Activated CD4-positive, alpha-beta T cell treated with anti-CD3 and anti-CD28 coated beads, Interleukin-2, Interleukin-6, amounts not matched to agents 100 ng/mL and 50 ng/mL, durations not matched to agents 16 hours and 8 hours (primary cell): ENCODE measurements around the gene GANC.
A peak's percentile ranks its signal among the peaks of the same experiment; 100 is the strongest.
"Not testable (repeated sequence)": the region's sequence is repeated elsewhere in the genome, so short reads cannot be mapped to it uniquely, and the experiment has no call there.

ENCODE experiments used
- DNase-seq: peaks from one replicate; pipeline ENCODE4 v3.0.0-alpha.2; 2020

GANC gene, protein sequence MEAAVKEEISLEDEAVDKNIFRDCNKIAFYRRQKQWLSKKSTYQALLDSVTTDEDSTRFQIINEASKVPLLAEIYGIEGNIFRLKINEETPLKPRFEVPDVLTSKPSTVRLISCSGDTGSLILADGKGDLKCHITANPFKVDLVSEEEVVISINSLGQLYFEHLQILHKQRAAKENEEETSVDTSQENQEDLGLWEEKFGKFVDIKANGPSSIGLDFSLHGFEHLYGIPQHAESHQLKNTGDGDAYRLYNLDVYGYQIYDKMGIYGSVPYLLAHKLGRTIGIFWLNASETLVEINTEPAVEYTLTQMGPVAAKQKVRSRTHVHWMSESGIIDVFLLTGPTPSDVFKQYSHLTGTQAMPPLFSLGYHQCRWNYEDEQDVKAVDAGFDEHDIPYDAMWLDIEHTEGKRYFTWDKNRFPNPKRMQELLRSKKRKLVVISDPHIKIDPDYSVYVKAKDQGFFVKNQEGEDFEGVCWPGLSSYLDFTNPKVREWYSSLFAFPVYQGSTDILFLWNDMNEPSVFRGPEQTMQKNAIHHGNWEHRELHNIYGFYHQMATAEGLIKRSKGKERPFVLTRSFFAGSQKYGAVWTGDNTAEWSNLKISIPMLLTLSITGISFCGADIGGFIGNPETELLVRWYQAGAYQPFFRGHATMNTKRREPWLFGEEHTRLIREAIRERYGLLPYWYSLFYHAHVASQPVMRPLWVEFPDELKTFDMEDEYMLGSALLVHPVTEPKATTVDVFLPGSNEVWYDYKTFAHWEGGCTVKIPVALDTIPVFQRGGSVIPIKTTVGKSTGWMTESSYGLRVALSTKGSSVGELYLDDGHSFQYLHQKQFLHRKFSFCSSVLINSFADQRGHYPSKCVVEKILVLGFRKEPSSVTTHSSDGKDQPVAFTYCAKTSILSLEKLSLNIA (N-terminal part only)

DNA sequence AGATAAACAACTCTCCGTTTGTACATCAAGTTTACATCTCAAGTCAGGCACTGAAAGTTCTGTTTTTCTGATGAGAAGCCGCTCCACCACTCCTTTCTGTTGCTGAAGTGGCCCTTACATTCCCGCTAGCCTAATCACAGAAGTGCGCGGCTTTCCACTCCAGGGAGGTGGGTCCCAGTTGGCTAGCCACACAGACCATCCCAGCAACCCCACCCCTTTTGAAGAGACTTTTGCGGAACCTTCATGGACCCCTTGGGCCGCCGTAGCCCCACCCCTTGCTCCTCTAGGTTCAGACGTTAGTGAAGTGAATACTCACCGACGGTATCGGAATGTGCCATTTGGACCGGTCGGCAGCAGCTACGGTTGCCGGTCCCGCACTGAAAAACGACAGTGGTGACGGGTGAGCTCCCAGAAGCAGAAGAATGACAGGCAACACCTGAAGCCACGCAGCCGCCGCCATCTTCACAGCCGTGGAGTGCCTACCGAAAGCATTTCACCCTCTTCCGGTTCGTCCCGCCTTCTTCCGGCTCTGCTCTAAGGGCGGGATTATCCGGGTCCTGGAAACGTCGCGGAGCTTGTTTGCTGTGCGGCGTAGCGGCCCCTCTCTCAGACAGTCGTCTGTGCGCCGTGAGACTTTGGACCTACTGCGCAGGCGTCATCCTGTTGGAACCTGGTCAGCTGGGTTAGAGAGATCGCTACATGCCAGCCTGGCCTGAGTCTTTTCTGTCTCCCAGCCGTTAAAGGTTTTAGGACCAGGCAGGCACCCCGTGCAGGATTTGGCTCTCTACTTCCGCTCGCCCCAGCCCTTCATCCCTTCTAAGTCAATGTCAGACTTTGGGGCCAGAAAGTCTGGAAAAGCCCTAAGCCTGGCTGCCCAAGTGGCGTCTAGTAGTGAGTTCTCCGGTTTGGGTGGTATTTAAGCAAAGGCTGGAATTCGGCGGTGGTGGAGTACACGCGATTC is at the start of gene GANC, which contains the start of gene TMEM87A:
Gene GANC, plus strand, starts transcription at position 263 of the 961 bp plus-strand sequence. CDS start 1,281 bp downstream, outside the sequence.
Gene TMEM87A, minus strand, starts transcription at position 495 of the 961 bp plus-strand sequence. Its CDS starts 35 bp downstream, at position 460.
- DNase-seq, result peak; percentile 98

DNA sequence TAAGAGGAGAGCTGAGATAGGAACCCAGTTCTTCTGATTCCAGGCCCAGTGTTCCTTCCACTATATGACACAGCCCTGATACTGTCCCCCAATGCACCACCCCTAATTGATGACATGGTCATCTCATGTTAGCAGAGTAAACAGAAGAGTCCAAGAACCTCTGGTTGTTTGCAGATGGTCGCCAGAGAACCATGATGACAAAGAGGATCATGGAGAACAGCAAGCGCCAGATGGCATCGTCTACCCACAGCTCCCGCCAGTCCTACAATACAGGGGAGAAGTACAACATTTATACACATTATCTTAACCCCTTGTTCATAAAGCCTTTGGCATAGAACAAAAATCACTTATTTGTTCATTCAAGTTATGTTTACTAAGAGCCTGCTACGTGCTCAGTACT is 46.4 kb upstream of the GANC start:
- no peak for DNase-seq

DNA sequence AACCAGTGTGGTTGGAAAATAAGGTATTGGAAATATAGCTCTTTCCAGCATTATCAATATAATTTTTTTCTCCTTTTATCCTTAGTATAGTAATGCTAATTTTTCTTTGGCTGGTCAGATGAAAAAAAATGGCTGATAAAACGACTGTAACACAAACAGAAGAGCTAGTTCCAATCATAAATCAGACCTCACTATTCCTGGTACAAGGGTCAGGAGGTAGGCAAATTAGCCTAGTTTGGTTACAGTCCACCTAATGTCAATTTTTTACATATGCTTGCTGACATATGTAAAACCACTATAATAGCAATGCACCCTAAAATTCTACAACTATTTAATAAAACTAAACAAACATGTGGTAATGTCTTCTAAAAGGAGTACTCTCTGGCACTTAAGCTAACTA is 45.0 kb upstream of the GANC start:
- DNase-seq, result no peak

DNA sequence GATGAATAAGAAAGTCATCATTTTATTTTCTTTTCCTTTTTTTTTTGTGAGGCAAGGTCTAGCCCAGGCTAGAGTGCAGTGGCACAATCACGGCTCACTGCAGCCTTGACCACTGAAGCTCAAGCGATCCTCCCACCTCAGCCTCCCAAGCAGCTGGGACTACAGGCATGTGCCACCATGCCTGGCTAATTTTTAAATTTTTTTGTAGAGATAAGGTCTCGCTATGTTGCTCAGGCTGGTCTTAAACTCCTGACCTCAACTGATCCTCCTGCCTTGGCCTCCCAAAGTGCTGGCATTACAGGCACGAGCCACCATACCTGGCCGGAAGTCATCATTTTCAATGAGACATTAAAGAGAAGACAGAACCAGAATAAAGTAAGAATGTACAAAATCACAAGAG is 44.0 kb upstream of the GANC start:
- DNase-seq, result not testable (repeated sequence)

DNA sequence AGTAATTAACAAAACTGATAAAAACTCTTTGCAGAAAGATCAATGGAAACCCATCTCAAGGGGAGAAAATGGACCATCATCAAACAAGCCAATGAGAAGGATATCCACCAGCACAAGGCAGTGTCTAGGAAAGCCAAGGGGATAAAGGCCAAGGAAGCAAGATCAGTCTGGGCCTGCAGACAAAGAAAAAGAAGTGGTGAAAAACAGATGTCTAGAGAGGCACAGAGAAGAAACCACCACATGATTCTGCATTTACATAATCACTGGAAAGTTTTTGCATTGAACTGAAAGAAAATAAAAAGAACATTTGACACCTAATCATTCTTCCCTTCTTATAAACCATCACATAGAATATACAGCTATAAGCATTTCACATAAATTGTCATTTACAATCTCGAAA is 41.9 kb upstream of the GANC start:
- DNase-seq, result no peak

DNA sequence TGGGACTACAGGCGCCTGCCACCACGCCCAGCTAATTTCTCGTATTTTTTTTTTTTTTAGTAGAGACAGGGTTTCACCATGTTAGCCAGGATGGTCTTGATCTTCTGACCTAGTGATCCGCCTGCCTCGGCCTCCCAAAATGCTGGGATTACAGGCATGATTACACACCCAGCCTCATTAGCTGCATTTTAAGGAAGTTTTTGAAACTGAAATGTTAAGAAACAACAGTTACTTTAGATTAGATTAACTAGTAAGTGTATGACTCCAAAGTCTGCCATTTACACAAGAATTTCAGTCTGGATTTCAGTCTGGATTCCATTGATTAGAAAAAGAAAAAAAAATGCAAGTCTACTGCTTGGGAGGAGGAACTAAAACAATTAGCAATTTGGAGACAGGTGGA is 40.4 kb upstream of the GANC start:
- DNase-seq, result no peak

DNA sequence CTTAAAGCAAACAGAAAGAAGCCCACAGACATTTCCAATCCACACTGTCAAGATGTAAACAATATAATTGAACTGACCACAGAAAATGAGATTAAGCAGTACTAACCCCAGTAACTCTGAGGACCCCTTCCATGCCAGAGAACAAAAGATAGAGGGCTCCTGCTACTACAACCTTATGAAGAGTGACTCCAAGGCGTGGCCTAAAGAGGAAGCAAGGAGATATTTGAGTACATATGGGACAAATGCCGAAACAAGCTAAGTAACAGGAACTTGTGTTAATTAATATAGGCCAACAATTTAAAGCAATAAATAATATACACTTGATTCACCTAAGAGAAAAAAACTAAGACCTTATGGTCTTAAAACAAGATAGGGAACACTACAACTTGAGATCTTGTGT is 39.9 kb upstream of the GANC start:
- DNase-seq, result no peak

DNA sequence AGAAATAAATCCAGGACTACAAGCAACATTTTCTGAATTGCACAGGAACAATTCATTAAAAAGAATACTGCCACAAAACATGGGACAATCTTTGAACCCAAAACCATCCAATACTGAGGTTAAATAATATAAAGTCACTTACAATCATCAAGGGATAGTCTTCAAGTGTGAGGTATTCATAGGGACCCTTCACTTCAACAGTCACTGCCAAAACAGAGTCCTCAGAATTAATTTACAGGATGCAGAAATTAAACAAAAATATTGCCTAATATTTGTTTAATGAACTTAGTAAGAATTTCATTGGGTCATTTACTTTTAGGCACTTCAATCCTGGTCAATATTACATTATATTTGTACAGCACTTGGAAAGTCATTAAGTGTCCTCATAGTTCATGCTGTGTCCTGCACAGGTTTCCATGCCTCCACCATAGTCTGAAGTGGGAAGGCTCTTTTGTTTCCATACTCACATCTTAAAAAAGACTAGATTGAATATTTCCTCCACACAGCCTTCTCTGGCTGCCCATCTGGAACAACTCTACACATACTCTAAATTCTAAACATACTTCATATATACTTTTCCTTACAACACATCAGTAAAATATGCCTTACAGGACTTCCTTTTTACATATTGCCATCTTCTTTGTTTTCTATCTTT is 33.3 kb upstream of the GANC start:
- no peak for DNase-seq

DNA sequence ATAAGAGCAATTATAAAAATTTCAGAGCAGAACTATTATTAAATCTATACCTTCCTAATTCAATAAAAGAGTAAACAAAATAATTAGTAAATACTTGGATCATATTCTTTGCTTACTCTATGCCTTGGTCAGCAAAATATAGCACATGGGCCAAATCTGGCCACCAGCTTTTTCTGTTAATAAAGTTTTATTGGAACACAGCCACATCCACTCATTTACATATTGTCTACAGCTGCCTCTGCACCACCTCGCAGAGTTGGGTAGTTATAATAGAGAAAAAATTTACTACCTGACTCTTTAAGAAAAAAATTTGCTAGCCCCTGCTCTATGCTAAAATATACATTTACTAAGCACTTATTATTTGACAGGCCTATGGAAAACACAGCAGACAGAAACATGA is 32.2 kb upstream of the GANC start:
- DNase-seq, result no peak

DNA sequence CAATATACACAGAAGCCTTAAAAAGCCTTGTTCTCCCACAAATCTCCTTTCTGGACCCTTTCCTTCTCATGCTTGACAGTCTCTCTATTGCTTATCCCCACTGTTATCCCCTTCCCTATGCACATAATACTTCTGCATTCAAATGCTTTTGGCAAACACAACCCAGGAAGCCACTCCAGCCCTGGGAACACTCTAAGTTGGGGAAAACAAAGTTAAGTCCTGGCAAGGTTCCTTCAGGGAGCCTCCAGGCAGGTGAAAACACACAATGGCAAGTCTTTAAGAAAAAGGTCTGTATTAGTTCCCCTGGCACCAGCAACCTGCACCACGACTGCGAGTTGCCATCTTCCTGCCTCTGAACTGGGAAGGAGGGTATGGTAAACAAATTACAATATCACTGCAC is 19.7 kb upstream of the GANC start:
- no peak for DNase-seq

DNA sequence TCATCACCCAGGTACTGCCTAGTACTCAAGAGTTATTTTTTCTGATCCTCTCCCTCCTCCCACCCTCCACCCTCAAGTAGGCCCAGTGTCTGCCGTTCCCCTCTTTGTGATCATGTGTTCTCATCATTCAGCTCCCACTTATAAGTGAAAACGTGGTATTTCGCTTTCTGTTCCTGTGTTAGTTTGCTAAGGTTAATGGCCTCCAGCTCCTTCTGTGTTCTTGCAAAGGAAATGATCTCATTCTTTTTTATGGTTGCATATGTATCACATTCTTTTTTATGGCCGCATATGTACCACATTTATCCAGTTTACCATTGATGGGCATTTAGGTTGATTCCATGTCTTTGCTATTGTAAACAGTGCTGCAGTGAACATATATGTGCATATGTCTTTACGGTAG is 8.2 kb upstream of the GANC start:
- DNase-seq, result no peak

DNA sequence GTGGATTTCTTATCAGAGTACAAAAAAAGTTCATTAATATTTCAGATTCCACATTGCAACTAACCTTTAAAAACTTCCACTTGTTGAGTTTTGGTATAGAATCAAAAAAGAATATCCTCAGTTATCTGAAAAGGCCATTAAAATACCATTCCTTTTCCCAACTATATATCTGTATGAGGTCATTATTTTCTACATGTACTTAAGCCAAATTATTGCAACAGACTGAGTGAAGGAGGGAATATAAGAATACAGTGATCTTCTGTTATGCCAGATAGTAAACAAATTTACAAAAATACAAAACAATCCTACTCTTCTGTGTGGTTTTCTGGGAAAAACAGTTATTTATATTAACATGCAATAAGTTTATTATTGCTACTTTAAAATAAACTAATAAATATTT is 5.7 kb upstream of the GANC start:
- no peak for DNase-seq

DNA sequence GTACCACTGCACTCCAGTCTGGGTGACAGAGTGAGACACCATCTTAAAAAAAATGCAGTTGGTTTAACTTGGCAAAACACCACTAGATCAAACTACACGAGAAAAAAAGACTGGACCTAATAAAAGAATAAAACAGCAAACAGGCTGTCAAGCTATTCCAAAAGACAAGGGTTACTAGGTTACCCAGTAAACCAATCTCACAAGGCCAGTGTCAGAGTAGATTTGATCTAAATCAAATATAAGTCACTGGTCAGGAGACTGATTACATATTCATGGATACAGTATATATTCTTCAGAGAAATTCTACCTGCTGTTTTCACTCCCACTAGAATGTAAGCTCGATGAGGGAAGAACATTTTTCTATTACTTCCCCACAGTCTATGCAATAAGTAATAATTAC is 2.5 kb upstream of the GANC start:
- DNase-seq, result no peak

DNA sequence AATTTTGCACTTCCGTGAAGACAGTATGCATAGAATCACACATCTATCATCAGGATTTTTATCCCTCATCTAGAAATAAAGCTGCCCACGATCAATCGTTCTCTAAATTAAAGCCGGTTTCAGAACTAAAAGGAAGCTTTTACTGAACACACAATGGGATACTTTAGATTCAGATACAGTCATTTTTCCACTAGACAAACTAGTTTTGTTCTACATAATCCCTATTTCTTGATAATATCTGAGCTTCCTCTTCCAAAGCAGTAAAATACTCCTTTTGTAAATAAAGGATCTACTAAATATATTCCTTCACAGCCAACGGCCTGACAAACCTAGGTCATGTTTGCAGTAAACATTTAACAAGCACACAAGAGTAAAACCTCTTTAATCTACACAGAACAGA is 2.0 kb upstream of the GANC start:
- no peak for DNase-seq

DNA sequence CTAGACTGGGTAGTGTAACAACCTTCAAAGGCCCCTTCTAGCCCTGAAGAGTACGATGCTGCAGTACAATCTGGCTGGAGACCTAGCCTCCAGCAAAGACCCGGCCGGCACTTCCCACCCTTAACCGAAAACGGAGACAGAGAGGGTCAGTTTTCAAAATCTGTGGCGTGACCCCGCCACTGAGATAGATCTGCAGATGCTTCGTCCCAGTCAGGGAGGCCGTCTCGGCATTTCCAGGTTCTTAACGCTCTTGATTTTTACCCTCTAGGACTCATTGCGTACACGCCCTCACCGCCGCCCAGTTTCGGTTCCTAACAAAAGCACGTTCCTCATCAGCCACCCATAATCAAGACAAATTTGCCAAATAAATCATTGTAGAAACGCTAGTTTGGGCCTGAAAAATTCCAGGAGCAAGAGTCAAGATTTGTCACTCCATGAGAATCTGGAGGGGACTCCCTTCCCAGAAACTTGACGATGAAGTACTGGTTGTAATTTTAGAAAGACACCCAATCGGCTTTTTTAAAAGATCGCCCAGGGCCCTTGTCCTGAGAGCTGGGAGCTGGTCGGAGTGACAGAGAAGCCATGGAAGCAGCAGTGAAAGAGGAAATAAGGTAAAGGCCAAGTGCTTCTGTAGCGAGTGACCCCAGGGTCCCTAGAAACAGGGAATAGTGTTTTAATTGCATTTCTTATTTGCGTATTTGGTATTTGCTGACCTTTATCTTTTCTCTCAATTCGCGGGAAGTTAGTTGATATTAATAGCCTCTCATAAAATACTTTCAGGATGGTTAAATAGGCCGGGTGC is 1.1 kb downstream of the GANC start:
- peak; percentile 68 for DNase-seq

DNA sequence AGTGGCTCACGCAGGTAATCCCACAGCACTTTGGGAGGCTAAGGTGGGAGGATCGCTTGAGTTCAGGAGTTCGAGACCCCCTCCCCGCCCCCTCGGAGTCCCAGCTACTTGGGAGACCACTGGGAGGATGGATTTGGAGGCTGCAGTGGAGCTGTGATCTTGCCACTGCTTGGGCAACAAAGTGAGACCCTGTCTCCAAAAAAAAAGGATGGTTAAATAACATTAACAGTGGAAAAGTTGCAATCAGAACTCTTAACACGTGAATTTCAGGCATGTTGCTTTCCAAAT is 1.6 kb downstream of the GANC start:
- DNase-seq, result no peak

DNA sequence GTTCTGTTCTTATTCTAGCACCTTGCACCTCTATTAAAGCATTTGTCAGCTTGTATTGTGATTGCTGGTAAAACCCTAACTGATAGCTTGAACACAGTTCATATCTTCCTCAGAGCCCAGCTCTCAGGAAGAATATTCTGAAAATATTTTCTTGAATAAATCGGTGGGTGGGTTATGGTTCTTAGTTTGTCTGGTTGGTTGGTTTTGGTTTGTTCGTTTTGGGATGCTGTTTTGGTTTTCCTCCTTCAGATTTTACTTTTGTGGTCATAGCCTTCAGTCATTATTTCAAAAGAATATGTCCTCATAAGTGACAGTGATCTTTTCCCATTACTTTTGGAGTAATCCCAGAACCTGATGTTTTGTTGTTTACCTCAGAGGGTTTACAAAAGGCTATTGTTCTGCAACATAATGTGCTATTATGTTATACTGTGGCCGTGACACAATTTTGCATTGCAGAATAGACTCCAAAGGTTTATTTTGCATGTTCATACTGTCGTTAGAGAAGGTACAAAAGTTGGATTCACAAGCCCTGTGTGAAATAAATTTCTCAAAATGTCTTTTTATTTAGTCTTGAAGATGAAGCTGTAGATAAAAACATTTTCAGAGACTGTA is 2.9 kb downstream of the GANC start:
- DNase-seq, result no peak

DNA sequence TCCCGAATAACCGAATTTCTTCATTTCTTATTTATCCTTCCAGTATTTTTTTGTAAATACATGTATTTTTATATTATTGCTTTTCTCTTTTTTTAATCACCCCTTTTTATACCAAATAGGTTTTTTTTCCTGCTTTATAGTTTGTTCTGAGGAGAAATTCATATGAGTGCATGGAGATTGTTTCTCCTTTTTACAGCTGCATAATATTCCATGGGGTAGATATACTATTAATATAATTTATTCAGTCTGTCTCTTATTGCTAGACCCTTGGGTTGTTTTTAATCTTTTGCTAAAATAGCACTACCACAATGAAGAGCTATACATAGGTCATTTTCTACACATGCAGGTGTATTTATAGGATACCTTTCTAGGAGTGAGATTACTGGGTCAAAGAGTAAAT is 3.8 kb downstream of the GANC start:
- no peak for DNase-seq

DNA sequence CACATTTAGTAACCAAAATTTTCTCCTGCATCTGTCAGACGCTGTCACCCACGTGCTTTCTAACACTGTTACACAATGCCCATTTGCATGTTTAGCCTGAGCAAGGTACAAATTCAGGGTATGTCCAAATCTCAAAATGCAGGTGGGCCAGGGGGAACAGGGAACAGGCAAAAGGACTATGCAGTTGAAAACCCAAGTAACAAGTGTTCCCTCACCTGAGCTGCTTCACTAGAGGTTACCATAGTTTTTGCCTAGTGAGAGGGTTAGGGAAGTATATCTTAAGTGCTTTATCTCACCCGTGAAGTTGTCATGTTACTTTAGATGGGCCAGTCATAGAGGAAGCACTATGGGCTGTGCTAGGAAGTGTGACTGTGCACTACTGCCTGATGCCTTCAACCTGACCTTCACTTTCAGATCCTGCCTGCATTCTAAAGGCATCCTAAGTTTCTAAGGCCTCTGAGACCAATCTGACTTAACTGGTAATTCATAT is 6.3 kb downstream of the GANC start:
- DNase-seq, result peak; percentile 42

DNA sequence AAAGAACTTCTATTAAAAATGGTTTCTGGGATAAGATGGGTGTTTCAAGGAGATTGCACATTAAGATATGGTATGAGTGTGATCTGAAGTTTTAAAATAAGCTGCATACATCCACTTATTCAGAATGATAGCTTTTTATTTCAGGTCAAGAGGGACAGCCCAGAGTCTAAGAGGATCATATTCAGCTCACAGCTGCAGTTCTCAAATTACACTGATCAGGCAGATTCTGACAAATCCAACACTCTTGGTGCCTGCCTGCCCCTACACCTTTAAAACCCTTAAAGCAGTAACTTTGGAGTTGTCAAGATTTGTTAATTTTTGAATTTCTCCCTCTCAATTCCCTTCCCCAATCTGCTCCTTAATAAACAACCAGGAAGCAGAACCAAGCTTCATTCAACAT is 9.3 kb downstream of the GANC start:
- no peak for DNase-seq

DNA sequence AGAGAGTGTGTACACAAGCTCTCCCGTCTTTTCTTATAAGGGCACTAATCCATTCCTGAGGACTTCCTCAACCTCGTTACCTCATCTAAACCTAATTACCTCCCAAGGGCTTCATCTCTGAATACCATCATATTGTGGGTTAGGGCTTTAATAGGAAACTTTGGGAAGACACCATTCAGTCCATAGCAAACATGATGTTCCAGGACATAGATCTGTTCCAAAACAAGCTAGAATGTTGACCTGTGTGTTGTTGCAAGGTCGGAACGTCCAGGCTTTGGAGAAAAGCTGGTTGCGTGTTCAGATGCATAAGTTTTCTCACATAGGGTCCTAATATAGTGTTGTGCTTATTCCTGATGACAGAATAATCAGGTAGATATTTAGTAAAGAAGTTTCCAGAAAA is 9.9 kb downstream of the GANC start:
- no peak for DNase-seq
